ENCODE results near the gene CSTB. TPM values are rescaled to one million over a fixed set of nuclear protein-coding genes. Genes with fewer than 3 reads are reported as not detected.

CSTB gene
- total and polyA plus RNA-seq, 2 of the 8 experiments (the other 6 are each of a cell fraction or from before 2014, with no cell fraction given), result 53.8 to 64.1 TPM

GRCh38 chr21:43812957-43813655 lies 37.0 kb upstream of the CSTB start (continued):
- TF ChIP-seq, protein P1, sequence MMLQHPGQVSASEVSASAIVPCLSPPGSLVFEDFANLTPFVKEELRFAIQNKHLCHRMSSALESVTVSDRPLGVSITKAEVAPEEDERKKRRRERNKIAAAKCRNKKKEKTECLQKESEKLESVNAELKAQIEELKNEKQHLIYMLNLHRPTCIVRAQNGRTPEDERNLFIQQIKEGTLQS (IDR thresholded peaks at IDR 0.05; ENCODE audit: insufficient read depth, low read depth, low read length), result no peak
- no peak for TF ChIP-seq CHD7 (IDR thresholded peaks at IDR 0.05; ENCODE audit: insufficient replicate concordance, low read length)
- no peak for TF ChIP-seq GABPA (IDR thresholded peaks at IDR 0.05; ENCODE audit: borderline replicate concordance, insufficient read depth, low read length)
- no peak for TF ChIP-seq POU5F1 (IDR thresholded peaks at IDR 0.05; ENCODE audit: low read depth, low read length)
